Osteoblast (primary cell): ENCODE measurements around the gene MAPT. TPM values are rescaled to one million over a fixed set of nuclear protein-coding genes. Genes with fewer than 3 reads are reported as not detected.
"Not testable (repeated sequence)": the region's sequence is repeated elsewhere in the genome, so short reads cannot be mapped to it uniquely, and the experiment has no call there.

ENCODE experiments used
- DNase-seq: peaks from one replicate; pipeline ENCODE4 v3.0.0; 2011; ENCODE audit warnings: low spot score, mixed read lengths; ENCODE audit not compliant: insufficient read length; ENCODE audit errors: missing footprints
- H2AFZ ChIP-seq: 2 replicates; pipeline ENCODE4 v1.6.0; 2011; ENCODE audit warnings: mild to moderate bottlenecking, low read length
- H3K27ac ChIP-seq: 2 replicates; pipeline ENCODE4 v1.5.1; 2011; ENCODE audit warnings: mild to moderate bottlenecking, low read depth, low read length, moderate library complexity
- H3K27me3 ChIP-seq: 2 replicates; pipeline ENCODE4 v1.6.0; 2012; ENCODE audit warnings: mild to moderate bottlenecking, control low read depth, inconsistent platforms, low read length, moderate library complexity; ENCODE audit not compliant: insufficient read depth
- H3K36me3 ChIP-seq: 2 replicates; pipeline ENCODE4 v1.5.1; 2011; ENCODE audit warnings: mild to moderate bottlenecking, low read length, control low read depth, moderate library complexity; ENCODE audit not compliant: insufficient read depth
- H3K4me1 ChIP-seq: 2 replicates; pipeline ENCODE4 v1.5.1; 2011; ENCODE audit warnings: mild to moderate bottlenecking, low read length, control low read depth, moderate library complexity; ENCODE audit not compliant: insufficient read depth
- H3K4me2 ChIP-seq: 2 replicates; pipeline ENCODE4 v1.6.0; 2011; ENCODE audit warnings: mild to moderate bottlenecking, low read length; ENCODE audit not compliant: insufficient read depth
- H3K4me3 ChIP-seq: fragments of 200-600 bp; sonication (generic); 3 replicates; pipeline ENCODE4 v1.5.1; 2012; ENCODE audit warnings: mild to moderate bottlenecking, low read length, inconsistent platforms; ENCODE audit not compliant: insufficient read depth
- H3K79me2 ChIP-seq: 2 replicates; pipeline ENCODE4 v1.6.0; 2012; ENCODE audit warnings: mild to moderate bottlenecking, low read length, control low read depth, inconsistent platforms; ENCODE audit not compliant: insufficient read depth
- H3K9me3 ChIP-seq: 2 replicates; pipeline ENCODE4 v1.5.1; 2011; ENCODE audit warnings: low read depth, low read length, control low read depth
- H4K20me1 ChIP-seq: 2 replicates; pipeline ENCODE4 v1.6.0; 2012; ENCODE audit warnings: mild to moderate bottlenecking, low read length, control low read depth; ENCODE audit not compliant: insufficient read depth
- CTCF ChIP-seq: IDR thresholded peaks from 2 replicates; pipeline ENCODE4 v1.5.1; 2011; ENCODE audit warnings: mild to moderate bottlenecking, low read depth, low read length, moderate library complexity; ENCODE audit errors: extremely low read depth
- total RNA-seq: library from RNA; depleted of rRNA; stranded (reverse); fragments of >200 nt; gene quantifications from 2 replicates; pipeline ENCODE4 v1.2.3, GENCODE V29; 2012

The MAPT gene
- total RNA-seq, 1 donor: 0.36 TPM

GRCh38 chr17:45936610-45937009 is 42.3 kb downstream of the MAPT start:
- Histone ChIP-seq H3K4me2 (no peak overlapping the region), H2AFZ (no peak overlapping the region), H3K79me2 (no peaks in the 10 kb centered on the region), H3K9me3 (no peaks in the 10 kb centered on the region), H3K4me3 (no peak overlapping the region), H3K27ac (no peak overlapping the region), H3K36me3 (no peaks in the 10 kb centered on the region), H3K27me3 (peaks cover 25% of the 10 kb centered on the region), H4K20me1 (no peaks in the 10 kb centered on the region), H3K4me1 (no peaks in the 10 kb centered on the region)
- no peak for TF ChIP-seq CTCF
- DNase-seq: no peak

- H3K27me3 ChIP-seq: peaks cover 30% of the 10 kb centered on the region
- H3K79me2 ChIP-seq, H3K4me1 ChIP-seq, DNase-seq, H2AFZ ChIP-seq, H3K27ac ChIP-seq, H3K4me3 ChIP-seq, H4K20me1 ChIP-seq, H3K4me2 ChIP-seq, H3K9me3 ChIP-seq, H3K36me3 ChIP-seq: not testable (repeated sequence)
Observed at GRCh38 chr17:45937186-45937585, 42.8 kb downstream of the MAPT start.

GRCh38 chr17:45939395-45939794 is 45.0 kb downstream of the MAPT start:
- Histone ChIP-seq H2AFZ (no peak overlapping the region), H3K4me2 (no peak overlapping the region), H3K36me3 (no peaks in the 10 kb centered on the region), H3K79me2 (no peaks in the 10 kb centered on the region), H3K4me1 (no peaks in the 10 kb centered on the region), H4K20me1 (no peaks in the 10 kb centered on the region), H3K4me3 (no peak overlapping the region), H3K9me3 (no peaks in the 10 kb centered on the region), H3K27ac (no peak overlapping the region), H3K27me3 (peaks cover 40% of the 10 kb centered on the region)
- no peak for DNase-seq
- no peak for TF ChIP-seq CTCF

GRCh38 chr17:45940293-45940692 is 45.9 kb downstream of the MAPT start:
- H3K79me2 ChIP-seq: no peaks in the 10 kb centered on the region
- H3K4me2 ChIP-seq: no peak overlapping the region
- no peak overlapping the region for H3K4me3 ChIP-seq
- H4K20me1 ChIP-seq: no peaks in the 10 kb centered on the region
- TF ChIP-seq CTCF: no peak
- H3K27ac ChIP-seq: no peak overlapping the region
- H3K36me3 ChIP-seq: no peaks in the 10 kb centered on the region
- DNase-seq: no peak
- no peak overlapping the region for H2AFZ ChIP-seq
- H3K27me3 ChIP-seq: peaks cover 40% of the 10 kb centered on the region
- H3K9me3 ChIP-seq: no peaks in the 10 kb centered on the region
- H3K4me1 ChIP-seq: no peaks in the 10 kb centered on the region
